ENCODE measurements around the gene INPP5F. TPM values are rescaled to one million over a fixed set of nuclear protein-coding genes. Genes with fewer than 3 reads are reported as not detected.
A peak's percentile ranks its signal among the peaks of the same experiment; 100 is the strongest.

Gene INPP5F
- total and polyA plus RNA-seq, 10 of the 15 experiments (the other 5 are each of a cell fraction or from before 2014, with no cell fraction given), result 6.0 to 49.3 (median 34.3) TPM

DNA sequence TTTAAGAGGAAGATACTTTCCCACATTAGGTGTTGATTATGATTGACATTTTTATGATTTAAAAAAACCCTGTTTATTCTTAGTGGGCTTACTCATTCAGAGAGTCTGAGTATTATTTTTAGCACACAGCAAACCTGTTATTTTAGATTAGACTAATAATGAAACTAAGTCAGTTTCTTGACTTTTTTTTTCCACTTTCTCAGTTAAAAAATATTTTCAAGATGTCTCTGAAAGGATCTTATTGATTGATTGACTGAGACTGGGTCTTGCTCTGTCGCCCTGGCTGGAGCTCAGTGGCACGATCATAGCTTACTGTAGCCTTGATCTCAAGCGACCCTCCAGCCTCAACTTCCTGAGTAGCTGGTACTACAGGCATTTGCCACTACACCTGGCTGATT lies 20.4 kb upstream of the INPP5F start (continued):
- TF ChIP-seq ZNF592 (IDR thresholded peaks at IDR 0.05), result peak; percentile 90
- no peak for TF ChIP-seq PRDM15 (CRISPR knock-in tag; IDR thresholded peaks at IDR 0.05)
- peak; percentile 98 for TF ChIP-seq ZBED1 (IDR thresholded peaks at IDR 0.05; ENCODE audit: borderline replicate concordance)
- TF ChIP-seq NFXL1 (IDR thresholded peaks at IDR 0.05; ENCODE audit: borderline replicate concordance), result no peak
- peak; percentile 90 to 92 for TF ChIP-seq IKZF2 (IDR thresholded peaks at IDR 0.05)
- no peak for TF ChIP-seq ZNF622 (IDR thresholded peaks at IDR 0.05)
- no peak for TF ChIP-seq STAT3 (IDR thresholded peaks at IDR 0.05; ENCODE audit: low read depth, low read length)
- TF ChIP-seq GATAD2B (conservative IDR thresholded peaks at IDR 0.05; ENCODE audit: low read depth), result peak; percentile 23; the same call in 1 of the 2 replicates
- TF ChIP-seq IRF3 (IDR thresholded peaks at IDR 0.05), result no peak
- TF ChIP-seq PAX8 (IDR thresholded peaks at IDR 0.05), result no peak
- TF ChIP-seq MYB (IDR thresholded peaks at IDR 0.05; ENCODE audit: borderline replicate concordance, low read depth, low read length), result peak; percentile 83
- no peak for TF ChIP-seq ZBTB33 (IDR thresholded peaks at IDR 0.05)
- TF ChIP-seq, protein P1, sequence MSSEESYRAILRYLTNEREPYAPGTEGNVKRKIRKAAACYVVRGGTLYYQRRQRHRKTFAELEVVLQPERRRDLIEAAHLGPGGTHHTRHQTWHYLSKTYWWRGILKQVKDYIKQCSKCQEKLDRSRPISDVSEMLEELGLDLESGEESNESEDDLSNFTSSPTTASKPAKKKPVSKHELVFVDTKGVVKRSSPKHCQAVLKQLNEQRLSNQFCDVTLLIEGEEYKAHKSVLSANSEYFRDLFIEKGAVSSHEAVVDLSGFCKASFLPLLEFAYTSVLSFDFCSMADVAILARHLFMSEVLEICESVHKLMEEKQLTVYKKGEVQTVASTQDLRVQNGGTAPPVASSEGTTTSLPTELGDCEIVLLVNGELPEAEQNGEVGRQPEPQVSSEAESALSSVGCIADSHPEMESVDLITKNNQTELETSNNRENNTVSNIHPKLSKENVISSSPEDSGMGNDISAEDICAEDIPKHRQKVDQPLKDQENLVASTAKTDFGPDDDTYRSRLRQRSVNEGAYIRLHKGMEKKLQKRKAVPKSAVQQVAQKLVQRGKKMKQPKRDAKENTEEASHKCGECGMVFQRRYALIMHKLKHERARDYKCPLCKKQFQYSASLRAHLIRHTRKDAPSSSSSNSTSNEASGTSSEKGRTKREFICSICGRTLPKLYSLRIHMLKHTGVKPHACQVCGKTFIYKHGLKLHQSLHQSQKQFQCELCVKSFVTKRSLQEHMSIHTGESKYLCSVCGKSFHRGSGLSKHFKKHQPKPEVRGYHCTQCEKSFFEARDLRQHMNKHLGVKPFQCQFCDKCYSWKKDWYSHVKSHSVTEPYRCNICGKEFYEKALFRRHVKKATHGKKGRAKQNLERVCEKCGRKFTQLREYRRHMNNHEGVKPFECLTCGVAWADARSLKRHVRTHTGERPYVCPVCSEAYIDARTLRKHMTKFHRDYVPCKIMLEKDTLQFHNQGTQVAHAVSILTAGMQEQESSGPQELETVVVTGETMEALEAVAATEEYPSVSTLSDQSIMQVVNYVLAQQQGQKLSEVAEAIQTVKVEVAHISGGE (CRISPR knock-in tag; IDR thresholded peaks at IDR 0.05), result no peak
- TF ChIP-seq BMI1 (IDR thresholded peaks at IDR 0.05; ENCODE audit: borderline replicate concordance), result peak; percentile 92
- TF ChIP-seq YY1 (IDR thresholded peaks at IDR 0.05; ENCODE audit: low read depth, low read length), result no peak
